Liver (tissue), 9 donors: ENCODE results near the gene FABP3. TPM values are rescaled to one million over a fixed set of nuclear protein-coding genes. Genes with fewer than 3 reads are reported as not detected.

Experiments used
- DNase-seq: peaks from one replicate; pipeline ENCODE4 v3.0.0-alpha.2; 2017; ENCODE audit warnings: low spot score
- H3K27ac ChIP-seq, 2 donors: one replicate each; pipeline ENCODE4 v1.7.0; 2013; ENCODE audit warnings: inconsistent platforms in 2 of 2, low read length in 2 of 2, control low read depth in 1 of 2, low read depth in 1 of 2, mild to moderate bottlenecking in 1 of 2
- H3K27me3 ChIP-seq, 4 donors: one replicate each; pipeline versions ENCODE4 v1.6.1 to v1.7.0; 2013; ENCODE audit warnings: low read length in 3 of 4, inconsistent platforms in 1 of 4, mild to moderate bottlenecking in 1 of 4, moderate library complexity in 1 of 4; ENCODE audit not compliant: control insufficient read depth in 4 of 4, insufficient read depth in 4 of 4
- H3K36me3 ChIP-seq, 4 donors: one replicate each; pipeline versions ENCODE4 v1.6.1 to v1.7.0; 2013; ENCODE audit warnings: low read length in 3 of 4, mild to moderate bottlenecking in 3 of 4, low read depth in 1 of 4, moderate library complexity in 1 of 4; ENCODE audit not compliant: control insufficient read depth in 4 of 4, insufficient read depth in 3 of 4
- H3K4me1 ChIP-seq, 4 donors: one replicate each; pipeline versions ENCODE4 v1.6.1 to v1.7.0; 2013; ENCODE audit warnings: low read length in 3 of 4, mild to moderate bottlenecking in 3 of 4, moderate library complexity in 1 of 4; ENCODE audit not compliant: control insufficient read depth in 4 of 4, insufficient read depth in 4 of 4
- H3K4me3 ChIP-seq, 3 donors: one replicate each; pipeline versions ENCODE4 v1.6.1 to v1.7.0; 2013; ENCODE audit warnings: low read length in 3 of 3, control low read depth in 1 of 3, low read depth in 1 of 3, mild to moderate bottlenecking in 1 of 3
- H3K9ac ChIP-seq, 2 donors: one replicate each; pipeline ENCODE4 v1.7.0; 2013; ENCODE audit warnings: low read length in 2 of 2, mild to moderate bottlenecking in 2 of 2, moderate library complexity in 2 of 2, control low read depth in 1 of 2, low read depth in 1 of 2
- H3K9me3 ChIP-seq, 4 donors: one replicate each; pipeline versions ENCODE4 v1.6.1 to v1.7.0; 2013; ENCODE audit warnings: low read length in 3 of 4; ENCODE audit not compliant: control insufficient read depth in 4 of 4
- ATF3 ChIP-seq: IDR thresholded peaks from 2 replicates; pipeline ENCODE4 v1.6.1; 2016; ENCODE audit warnings: antibody characterized with exemption
- EGR1 ChIP-seq, 2 donors: IDR thresholded peaks; 2 replicates each; pipeline ENCODE4 v1.6.1; 2016 to 2018; ENCODE audit warnings: antibody characterized with exemption in 2 of 2, low read depth in 2 of 2
- FOXA1 ChIP-seq: IDR thresholded peaks from 2 replicates; pipeline ENCODE4 v1.6.1; 2016; ENCODE audit warnings: antibody characterized with exemption
- FOXA2 ChIP-seq: IDR thresholded peaks from 2 replicates; pipeline ENCODE4 v1.6.1; 2016; ENCODE audit warnings: antibody characterized with exemption
- GABPA ChIP-seq, 2 donors: IDR thresholded peaks in 1 of 2; conservative IDR thresholded peaks in 1 of 2; 2 replicates each; pipeline ENCODE4 v1.6.1; 2016; ENCODE audit warnings: antibody characterized with exemption in 2 of 2, mild to moderate bottlenecking in 1 of 2, moderate library complexity in 1 of 2
- HNF4A ChIP-seq, 2 donors: conservative IDR thresholded peaks; 2 replicates each; pipeline ENCODE4 v1.6.1; 2016; ENCODE audit warnings: antibody characterized with exemption in 2 of 2, mild to moderate bottlenecking in 2 of 2
- HNF4G ChIP-seq: IDR thresholded peaks from 2 replicates; pipeline ENCODE4 v1.6.1; 2016; ENCODE audit warnings: antibody characterized with exemption
- JUND ChIP-seq, 2 donors: IDR thresholded peaks; 2 replicates each; pipeline ENCODE4 v1.6.1; 2016; ENCODE audit warnings: antibody characterized with exemption in 2 of 2
- MAX ChIP-seq: IDR thresholded peaks from 2 replicates; pipeline ENCODE4 v1.6.1; 2016; ENCODE audit warnings: antibody characterized with exemption
- NR2F2 ChIP-seq: IDR thresholded peaks from 2 replicates; pipeline ENCODE4 v1.6.1; 2016; ENCODE audit warnings: antibody characterized with exemption
- RAD21 ChIP-seq, 2 donors: IDR thresholded peaks; 2 replicates each; pipeline ENCODE4 v1.6.1; 2016; ENCODE audit warnings: antibody characterized with exemption in 2 of 2, mild to moderate bottlenecking in 2 of 2
- RXRA ChIP-seq, 2 donors: IDR thresholded peaks; 2 replicates each; pipeline ENCODE4 v1.6.1; 2017 to 2018; ENCODE audit warnings: antibody characterized with exemption in 2 of 2, mild to moderate bottlenecking in 1 of 2
- SP1 ChIP-seq: IDR thresholded peaks from 2 replicates; pipeline ENCODE4 v1.6.1; 2018; ENCODE audit warnings: antibody characterized with exemption, mild to moderate bottlenecking
- TAF1 ChIP-seq: conservative IDR thresholded peaks from 2 replicates; pipeline ENCODE4 v1.6.1; 2016; ENCODE audit warnings: antibody characterized with exemption, mild to moderate bottlenecking
- YY1 ChIP-seq: IDR thresholded peaks from 2 replicates; pipeline ENCODE4 v1.6.1; 2016; ENCODE audit warnings: antibody characterized with exemption, mild to moderate bottlenecking
- ZBTB33 ChIP-seq: IDR thresholded peaks from 2 replicates; pipeline ENCODE4 v1.6.1; 2016; ENCODE audit warnings: antibody characterized with exemption
- WGBS: extraction: QIAGEN DNeasy Blood & Tissue Kit; methylation state at CpG from one replicate; pipeline ENCODE4 v1.1.7; 2013; 5-methylcytosine and 5-hydroxymethylcytosine counted together
- polyA plus RNA-seq, 2 donors: library from polyadenylated mRNA; stranded (reverse) in 1 of 2; unstranded in 1 of 2; fragments of 200-250 nt in 1 of 2; fragments of >200 nt in 1 of 2; fragmentation: Nextera tagmentation in 1 of 2; extraction: Ambion mirVana in 1 of 2; gene quantifications; one replicate each; pipeline versions ENCODE4 v1.2.1 to v1.2.3, GENCODE V29; 2013 to 2015
- total RNA-seq, 2 donors: library from RNA; depleted of rRNA; stranded (reverse); fragments of >200 nt; gene quantifications; one replicate each; pipeline ENCODE4 v1.2.3, GENCODE V29; 2014
- TF ChIP-seq, protein P1 (sequence below): fragments of 150-350 bp; IDR thresholded peaks from 2 replicates; pipeline ENCODE4 v1.5.1; 2017; ENCODE audit warnings: improper control_type of control experiment, low read depth, low read length; ENCODE audit not compliant: missing input control
- TF ChIP-seq, protein P2 (sequence below): IDR thresholded peaks from 2 replicates; pipeline ENCODE4 v1.6.1; 2016; ENCODE audit warnings: antibody characterized with exemption, mild to moderate bottlenecking
- donor health status: healthy.
- donor health status: healthy.
- donor health status: healthy.
- donor health status: healthy.
- donor health status: healthy.

FABP3 gene
- total and polyA plus RNA-seq, 4 donors: 2.8 to 28.2 (median 5.2) TPM

GRCh38 chr1:31412205-31412604 is 39.3 kb upstream of the FABP3 start:
- Histone ChIP-seq H3K27ac (no peak overlapping the region), H3K9me3 (no peaks in the 10 kb centered on the region), H3K27me3 (no peaks in the 10 kb centered on the region), H3K4me3 (peak overlapping the region in 1 of 3 donors; percentile 63), H3K36me3 (no peaks in the 10 kb centered on the region), H3K4me1 (peaks cover 5 to 29% (median 20%) of the 10 kb centered on the region in 4 donors), H3K9ac (no peak overlapping the region)
- no peak for DNase-seq
- 89% methylated on average over 2 of the region's 2 CpGs for WGBS
- no peak for TF ChIP-seq GABPA (IDR thresholded peaks at IDR 0.05 in 1 of 2, conservative IDR thresholded peaks at IDR 0.05 in 1 of 2)
- TF ChIP-seq HNF4A (conservative IDR thresholded peaks at IDR 0.05): no peak
- TF ChIP-seq YY1: no peak
- TF ChIP-seq MAX: no peak
- TF ChIP-seq EGR1 (IDR thresholded peaks at IDR 0.05; ENCODE audit: low read depth in 2 of 2): no peak
- no peak for TF ChIP-seq JUND (IDR thresholded peaks at IDR 0.05)
- TF ChIP-seq RXRA (IDR thresholded peaks at IDR 0.05): no peak
- TF ChIP-seq ATF3: no peak
- no peak for TF ChIP-seq SP1
- TF ChIP-seq, protein P1, sequence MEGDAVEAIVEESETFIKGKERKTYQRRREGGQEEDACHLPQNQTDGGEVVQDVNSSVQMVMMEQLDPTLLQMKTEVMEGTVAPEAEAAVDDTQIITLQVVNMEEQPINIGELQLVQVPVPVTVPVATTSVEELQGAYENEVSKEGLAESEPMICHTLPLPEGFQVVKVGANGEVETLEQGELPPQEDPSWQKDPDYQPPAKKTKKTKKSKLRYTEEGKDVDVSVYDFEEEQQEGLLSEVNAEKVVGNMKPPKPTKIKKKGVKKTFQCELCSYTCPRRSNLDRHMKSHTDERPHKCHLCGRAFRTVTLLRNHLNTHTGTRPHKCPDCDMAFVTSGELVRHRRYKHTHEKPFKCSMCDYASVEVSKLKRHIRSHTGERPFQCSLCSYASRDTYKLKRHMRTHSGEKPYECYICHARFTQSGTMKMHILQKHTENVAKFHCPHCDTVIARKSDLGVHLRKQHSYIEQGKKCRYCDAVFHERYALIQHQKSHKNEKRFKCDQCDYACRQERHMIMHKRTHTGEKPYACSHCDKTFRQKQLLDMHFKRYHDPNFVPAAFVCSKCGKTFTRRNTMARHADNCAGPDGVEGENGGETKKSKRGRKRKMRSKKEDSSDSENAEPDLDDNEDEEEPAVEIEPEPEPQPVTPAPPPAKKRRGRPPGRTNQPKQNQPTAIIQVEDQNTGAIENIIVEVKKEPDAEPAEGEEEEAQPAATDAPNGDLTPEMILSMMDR: no peak
- TF ChIP-seq RAD21 (IDR thresholded peaks at IDR 0.05): no peak
- TF ChIP-seq, protein P2, sequence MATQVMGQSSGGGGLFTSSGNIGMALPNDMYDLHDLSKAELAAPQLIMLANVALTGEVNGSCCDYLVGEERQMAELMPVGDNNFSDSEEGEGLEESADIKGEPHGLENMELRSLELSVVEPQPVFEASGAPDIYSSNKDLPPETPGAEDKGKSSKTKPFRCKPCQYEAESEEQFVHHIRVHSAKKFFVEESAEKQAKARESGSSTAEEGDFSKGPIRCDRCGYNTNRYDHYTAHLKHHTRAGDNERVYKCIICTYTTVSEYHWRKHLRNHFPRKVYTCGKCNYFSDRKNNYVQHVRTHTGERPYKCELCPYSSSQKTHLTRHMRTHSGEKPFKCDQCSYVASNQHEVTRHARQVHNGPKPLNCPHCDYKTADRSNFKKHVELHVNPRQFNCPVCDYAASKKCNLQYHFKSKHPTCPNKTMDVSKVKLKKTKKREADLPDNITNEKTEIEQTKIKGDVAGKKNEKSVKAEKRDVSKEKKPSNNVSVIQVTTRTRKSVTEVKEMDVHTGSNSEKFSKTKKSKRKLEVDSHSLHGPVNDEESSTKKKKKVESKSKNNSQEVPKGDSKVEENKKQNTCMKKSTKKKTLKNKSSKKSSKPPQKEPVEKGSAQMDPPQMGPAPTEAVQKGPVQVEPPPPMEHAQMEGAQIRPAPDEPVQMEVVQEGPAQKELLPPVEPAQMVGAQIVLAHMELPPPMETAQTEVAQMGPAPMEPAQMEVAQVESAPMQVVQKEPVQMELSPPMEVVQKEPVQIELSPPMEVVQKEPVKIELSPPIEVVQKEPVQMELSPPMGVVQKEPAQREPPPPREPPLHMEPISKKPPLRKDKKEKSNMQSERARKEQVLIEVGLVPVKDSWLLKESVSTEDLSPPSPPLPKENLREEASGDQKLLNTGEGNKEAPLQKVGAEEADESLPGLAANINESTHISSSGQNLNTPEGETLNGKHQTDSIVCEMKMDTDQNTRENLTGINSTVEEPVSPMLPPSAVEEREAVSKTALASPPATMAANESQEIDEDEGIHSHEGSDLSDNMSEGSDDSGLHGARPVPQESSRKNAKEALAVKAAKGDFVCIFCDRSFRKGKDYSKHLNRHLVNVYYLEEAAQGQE: no peak
- no peak for TF ChIP-seq TAF1
- TF ChIP-seq ZBTB33: no peak
- no peak for TF ChIP-seq NR2F2
- no peak for TF ChIP-seq FOXA2
- TF ChIP-seq HNF4G: no peak
- TF ChIP-seq FOXA1: no peak
